ENCODE measurements around the gene WDFY4.

WDFY4 gene

GRCh38 chr10:48745662-48746245 is 61.1 kb downstream of the WDFY4 start:
- DNase-seq, result no peak

- no peak for DNase-seq
These were observed 63.9 kb downstream of the WDFY4 start for GRCh38 chr10:48748573-48748972.

DNA sequence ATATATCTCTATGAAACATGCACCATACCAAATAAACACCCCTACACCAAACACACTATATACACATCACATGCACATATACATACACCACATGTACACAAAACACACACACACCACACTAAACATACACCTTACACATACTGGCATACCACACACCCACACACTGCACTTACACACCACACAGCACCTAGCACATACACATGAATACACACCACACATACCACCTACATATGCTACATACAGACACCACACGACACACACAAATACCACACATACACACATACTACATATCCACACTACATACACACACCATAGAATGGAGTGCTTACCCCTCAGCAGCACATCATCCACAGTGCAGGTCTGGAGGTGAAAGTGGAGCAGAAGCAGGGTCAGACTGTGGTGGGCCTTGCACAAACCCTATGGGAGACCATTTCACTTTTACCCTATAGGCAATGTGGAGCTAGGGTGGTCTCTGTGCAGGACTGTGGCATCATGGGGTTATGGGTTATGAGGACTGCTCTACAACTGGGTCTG is 64.6 kb downstream of the WDFY4 start:
- no peak for DNase-seq

GRCh38 chr10:48750019-48750418 is 65.3 kb downstream of the WDFY4 start:
- no peak for DNase-seq

- no peak for DNase-seq
These were observed 66.3 kb downstream of the WDFY4 start for GRCh38 chr10:48750991-48751390.

DNA sequence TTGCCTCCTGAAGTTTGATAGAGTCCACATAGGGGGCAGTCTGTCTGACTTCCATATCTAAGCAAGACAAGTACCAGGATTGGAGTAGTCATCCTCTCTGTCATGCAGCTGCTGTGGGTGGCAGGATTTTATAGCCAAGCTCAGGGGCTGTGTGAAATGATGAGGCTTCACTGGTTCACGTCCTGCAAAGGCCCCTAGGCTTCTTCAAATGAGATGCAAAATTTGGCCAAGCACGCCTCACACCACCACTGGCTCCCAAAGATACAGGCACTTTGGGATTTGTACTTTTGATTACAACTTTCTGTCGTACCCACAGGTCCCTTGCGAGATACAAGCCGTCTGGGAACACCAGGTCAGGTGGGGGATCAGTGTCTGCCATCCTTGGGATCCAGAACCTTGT is 67.1 kb downstream of the WDFY4 start:
- DNase-seq, result no peak

- no peak for DNase-seq
These were observed 73.7 kb downstream of the WDFY4 start for GRCh38 chr10:48758411-48758810.

- DNase-seq, result no peak
These were observed 74.6 kb downstream of the WDFY4 start for GRCh38 chr10:48759113-48759901.

GRCh38 chr10:48760983-48761382 is 76.3 kb downstream of the WDFY4 start:
- DNase-seq, result no peak

- no peak for DNase-seq
These were observed 77.7 kb downstream of the WDFY4 start for GRCh38 chr10:48762064-48763042.

GRCh38 chr10:48763403-48763965 is 78.8 kb downstream of the WDFY4 start:
- DNase-seq, result no peak

GRCh38 chr10:48764486-48764885 is 79.8 kb downstream of the WDFY4 start:
- no peak for DNase-seq

DNA sequence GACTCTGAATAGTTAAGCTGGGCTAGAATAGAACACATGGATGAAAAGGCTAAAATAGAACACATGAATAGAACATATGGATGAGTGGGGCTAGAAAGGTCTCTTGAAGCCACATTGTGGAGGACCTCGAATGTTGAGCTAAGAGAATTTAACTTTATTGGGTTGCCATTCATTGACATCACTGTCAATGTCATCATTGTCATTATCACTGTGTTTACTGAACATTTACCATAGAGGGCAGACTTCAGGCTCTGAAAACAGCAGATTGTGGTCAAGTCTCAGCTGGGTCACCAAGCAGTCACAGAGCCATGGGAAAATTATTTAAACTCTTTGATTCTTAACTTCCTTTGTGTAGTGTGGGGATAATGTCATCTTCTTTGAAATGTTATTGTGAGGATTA is 80.4 kb downstream of the WDFY4 start:
- DNase-seq, result no peak

DNA sequence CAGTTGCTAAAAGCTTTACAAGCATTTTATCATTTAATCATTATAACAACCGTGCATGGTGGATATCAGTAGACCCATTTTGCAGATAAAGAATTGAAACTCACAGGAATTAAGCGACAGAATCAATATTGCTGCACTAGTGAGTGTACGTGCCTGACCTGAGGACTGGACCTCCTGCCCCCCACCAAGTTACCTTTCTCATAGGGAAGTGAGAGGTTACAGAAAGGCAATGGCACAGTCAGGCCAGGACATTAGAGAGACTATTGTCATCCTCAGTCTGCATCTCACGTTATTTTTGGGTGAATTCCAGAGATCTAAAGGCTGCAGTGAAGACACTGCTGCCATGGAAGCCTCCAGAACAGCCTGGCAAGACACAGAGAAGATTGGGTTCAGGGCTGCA is 80.9 kb downstream of the WDFY4 start:
- DNase-seq, result no peak

GRCh38 chr10:48767373-48768143 is 82.9 kb downstream of the WDFY4 start:
- no peak for DNase-seq

DNA sequence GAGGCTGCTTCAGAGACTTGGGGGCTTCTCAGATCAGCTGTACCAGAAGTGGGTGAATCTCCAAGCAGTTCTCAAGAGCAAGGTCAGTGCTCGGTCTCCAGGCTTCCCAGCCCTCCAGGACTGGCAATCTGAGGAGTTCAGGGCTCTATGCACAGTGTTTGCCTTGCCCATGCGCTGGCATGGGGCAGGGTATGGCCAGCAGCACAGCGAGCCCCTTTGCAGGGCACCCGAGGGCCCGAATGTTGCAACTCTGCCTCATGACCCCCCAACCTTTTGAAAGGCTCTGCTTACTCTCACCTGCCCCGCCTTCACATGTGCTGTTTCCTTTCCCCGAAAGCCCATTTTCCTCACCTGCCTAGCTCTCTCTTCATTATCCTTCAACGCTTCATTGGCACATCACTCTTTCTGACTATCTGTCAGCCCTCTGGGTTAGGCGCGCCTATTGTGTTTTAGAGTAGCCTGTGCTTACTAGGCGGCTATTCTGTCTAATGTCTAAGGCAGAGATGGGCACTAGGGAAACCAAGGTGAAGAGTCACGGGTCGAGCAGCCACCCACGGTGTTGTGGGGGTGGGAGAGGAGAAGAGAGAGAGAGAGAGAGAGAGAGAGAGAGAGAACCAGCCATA is 83.6 kb downstream of the WDFY4 start:
- DNase-seq, result no peak

DNA sequence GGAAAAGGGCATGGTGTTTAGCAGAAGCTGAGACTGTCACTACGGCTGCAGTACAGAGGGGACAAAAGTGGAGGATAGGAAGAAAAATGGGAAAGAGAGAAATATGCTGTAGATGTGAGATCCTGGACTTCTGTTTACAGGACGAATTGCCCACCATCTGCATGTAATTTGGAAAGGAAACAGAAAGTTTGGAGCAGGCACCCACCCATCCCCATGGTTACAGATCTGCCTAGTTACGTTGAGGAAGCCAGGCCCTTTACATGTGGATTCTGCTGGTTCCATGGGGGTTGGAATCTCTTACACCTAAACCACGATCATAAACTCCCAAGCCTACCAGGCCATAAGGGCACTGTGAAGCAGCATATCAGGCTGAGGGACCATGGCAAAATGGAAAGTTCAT is 84.3 kb downstream of the WDFY4 start:
- DNase-seq, result no peak

GRCh38 chr10:48769706-48770435 is 85.2 kb downstream of the WDFY4 start:
- DNase-seq, result no peak

DNA sequence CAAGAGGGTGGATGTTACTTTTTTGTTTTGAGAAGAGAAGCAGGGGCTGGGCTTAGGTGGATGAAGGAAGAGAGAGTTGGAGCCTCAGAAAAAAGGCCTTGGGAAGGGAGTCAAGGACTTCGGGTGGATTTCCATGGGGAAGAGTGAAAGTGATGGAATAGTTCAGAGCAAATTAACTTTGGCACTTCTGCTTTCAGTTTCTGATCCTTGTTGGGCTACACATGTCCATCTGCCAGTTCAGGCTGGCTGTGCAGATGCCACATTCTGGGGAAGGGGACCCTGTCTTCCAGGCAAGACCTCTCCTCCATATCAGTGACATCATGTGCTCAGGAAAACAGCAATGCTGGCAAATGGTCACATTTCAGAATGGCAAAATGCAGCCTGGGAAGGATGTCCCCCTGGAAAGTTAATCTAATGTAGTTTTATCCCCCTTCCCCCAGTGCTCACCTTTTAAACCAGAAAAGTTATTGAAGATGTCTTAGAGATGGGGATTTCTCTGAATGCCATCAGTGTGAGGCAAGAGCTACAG is 86.0 kb downstream of the WDFY4 start:
- no peak for DNase-seq

GRCh38 chr10:48771234-48771633 is 86.6 kb downstream of the WDFY4 start:
- no peak for DNase-seq

GRCh38 chr10:48772059-48772458 is 87.4 kb downstream of the WDFY4 start:
- no peak for DNase-seq
